ENCODE measurements around the gene ACTN1. TPM values are rescaled to one million over a fixed set of nuclear protein-coding genes. Genes with fewer than 3 reads are reported as not detected.

Gene ACTN1
- total RNA-seq: 102 and 373 TPM in 2 replicates

GRCh38 chr14:68979021-68979721 is at the start of gene ACTN1:
Gene ACTN1 (minus strand): TSS chr14:68979302. CDS start chr14:68979056, 246 bp downstream.

Other genes with a start within 250 kb of the ACTN1 start
- gene ZFP36L1, start 186.2 kb downstream of the ACTN1 start, total RNA-seq: 107 and 111 TPM in 2 replicates
- 11.4 and 19.0 TPM in 2 replicates for gene DCAF5, start 173.8 kb upstream of the ACTN1 start, total RNA-seq
- 12.7 and 12.9 TPM in 2 replicates for gene EXD2, start 212.2 kb upstream of the ACTN1 start, total RNA-seq